PFSK-1 (cell line): ENCODE results near the gene FXYD4.

Experiments
- FOXP2 ChIP-seq: optimal IDR thresholded peaks from 2 replicates; pipeline ENCODE3; 2011; ENCODE audit warnings: borderline replicate concordance, control low read depth, inconsistent platforms; ENCODE audit not compliant: insufficient read depth; ENCODE audit errors: extremely low read length, extremely low read depth
- POLR2AphosphoS5 ChIP-seq: IDR thresholded peaks from 2 replicates; pipeline ENCODE4 v1.6.1; 2012; ENCODE audit warnings: low read depth, mild to moderate bottlenecking, control low read depth, low read length, moderate library complexity
- REST ChIP-seq, 2 experiments: IDR thresholded peaks; 2 replicates each; pipeline versions ENCODE4 v1.6.1 to v1.8.0; 2011 to 2012; ENCODE audit warnings: low read depth in 2 of 2, low read length in 2 of 2, control low read depth in 1 of 2, inconsistent platforms in 1 of 2, mild to moderate bottlenecking in 1 of 2, moderate library complexity in 1 of 2; ENCODE audit not compliant: insufficient read depth in 1 of 2
- SIN3A ChIP-seq: IDR thresholded peaks from 2 replicates; pipeline ENCODE4 v1.6.1; 2012; ENCODE audit warnings: mild to moderate bottlenecking, low read length, moderate library complexity, borderline replicate concordance; ENCODE audit not compliant: insufficient read depth
- TAF1 ChIP-seq: IDR thresholded peaks from 2 replicates; pipeline ENCODE4 v1.6.1; 2012; ENCODE audit warnings: low read length, control low read depth, borderline replicate concordance; ENCODE audit not compliant: insufficient read depth

Gene FXYD4

GRCh38 chr10:43327986-43328385 is 43.5 kb upstream of the FXYD4 start:
- no peak for TF ChIP-seq TAF1
- TF ChIP-seq POLR2AphosphoS5: no peak
- TF ChIP-seq REST (IDR thresholded peaks at IDR 0.05; ENCODE audit: insufficient read depth in 1 of 2, low read depth in 2 of 2, low read length in 2 of 2): no peak
- no peak for TF ChIP-seq FOXP2
- no peak for TF ChIP-seq SIN3A

- TF ChIP-seq SIN3A (no peak), FOXP2 (no peak), TAF1 (no peak), REST (IDR thresholded peaks at IDR 0.05; ENCODE audit: insufficient read depth in 1 of 2, low read depth in 2 of 2, low read length in 2 of 2) (no peak), POLR2AphosphoS5 (no peak)
These were observed 37.8 kb upstream of the FXYD4 start for GRCh38 chr10:43333653-43334052.

GRCh38 chr10:43336061-43336460 is 35.4 kb upstream of the FXYD4 start:
- no peak for TF ChIP-seq SIN3A
- TF ChIP-seq FOXP2: no peak
- no peak for TF ChIP-seq TAF1
- no peak for TF ChIP-seq POLR2AphosphoS5
- no peak for TF ChIP-seq REST (IDR thresholded peaks at IDR 0.05; ENCODE audit: insufficient read depth in 1 of 2, low read depth in 2 of 2, low read length in 2 of 2)

- TF ChIP-seq POLR2AphosphoS5: no peak
- TF ChIP-seq TAF1: no peak
- no peak for TF ChIP-seq REST (IDR thresholded peaks at IDR 0.05; ENCODE audit: insufficient read depth in 1 of 2, low read depth in 2 of 2, low read length in 2 of 2)
- TF ChIP-seq FOXP2: no peak
- no peak for TF ChIP-seq SIN3A
These were observed 34.7 kb upstream of the FXYD4 start for GRCh38 chr10:43336641-43337318.
